COLO829 (cell line): Measurements from ENCODE around the gene TESK2.
"Not testable (repeated sequence)": the region's sequence is repeated elsewhere in the genome, so short reads cannot be mapped to it uniquely, and the experiment has no call there.

Experiments used
- DNase-seq: peaks from one replicate; pipeline ENCODE4 v3.0.0; 2012; ENCODE audit warnings: low spot score

Gene TESK2

GRCh38 chr1:45473302-45473701 is 17.7 kb downstream of the TESK2 start:
- no peak for DNase-seq

- no peak for DNase-seq
Measured at GRCh38 chr1:45470306-45470798, 20.6 kb downstream of the TESK2 start.

GRCh38 chr1:45467353-45467752 is 23.6 kb downstream of the TESK2 start:
- DNase-seq, result not testable (repeated sequence)

- DNase-seq, result no peak
Measured at GRCh38 chr1:45465277-45465676, 25.7 kb downstream of the TESK2 start.

- no peak for DNase-seq
Measured at GRCh38 chr1:45458894-45459293, 32.1 kb downstream of the TESK2 start.

GRCh38 chr1:45456531-45456930 is 34.4 kb downstream of the TESK2 start:
- no peak for DNase-seq

GRCh38 chr1:45455162-45455561 is 35.8 kb downstream of the TESK2 start:
- no peak for DNase-seq

GRCh38 chr1:45454464-45454863 is 36.5 kb downstream of the TESK2 start:
- DNase-seq, result no peak

GRCh38 chr1:45452503-45452902 is 38.5 kb downstream of the TESK2 start:
- no peak for DNase-seq

GRCh38 chr1:45448357-45448756 is 42.6 kb downstream of the TESK2 start:
- no peak for DNase-seq

- DNase-seq, result no peak
Measured at GRCh38 chr1:45446950-45447672, 43.9 kb downstream of the TESK2 start.

- DNase-seq, result no peak
Measured at GRCh38 chr1:45446530-45446929, 44.4 kb downstream of the TESK2 start.

- no peak for DNase-seq
Measured at GRCh38 chr1:45444609-45445131, 46.3 kb downstream of the TESK2 start.

- no peak for DNase-seq
Measured at GRCh38 chr1:45443580-45444446, 47.1 kb downstream of the TESK2 start.

GRCh38 chr1:45442272-45442671 is 48.7 kb downstream of the TESK2 start:
- peak; percentile 59 for DNase-seq

GRCh38 chr1:45437323-45437722 is 53.6 kb downstream of the TESK2 start:
- DNase-seq, result no peak

- DNase-seq, result no peak
Measured at GRCh38 chr1:45430490-45430889, 60.5 kb downstream of the TESK2 start.

GRCh38 chr1:45429561-45430159 is 61.3 kb downstream of the TESK2 start:
- no peak for DNase-seq

GRCh38 chr1:45423906-45424678 is 66.9 kb downstream of the TESK2 start:
- no peak for DNase-seq

- no peak for DNase-seq
Measured at GRCh38 chr1:45421935-45422334, 69.0 kb downstream of the TESK2 start.

- DNase-seq, result no peak
Measured at GRCh38 chr1:45414746-45415145, 76.2 kb downstream of the TESK2 start.

GRCh38 chr1:45412899-45413298 is 78.1 kb downstream of the TESK2 start:
- peak; percentile 21 for DNase-seq
